Adipocyte (in vitro differentiated cells): ENCODE measurements around the gene RPS6KA2.
"Not testable (repeated sequence)": the region's sequence is repeated elsewhere in the genome, so short reads cannot be mapped to it uniquely, and the experiment has no call there.

ENCODE experiments used
- DNase-seq: peaks from one replicate; pipeline ENCODE4 v3.0.0-alpha.2; 2015; ENCODE audit warnings: low read depth
- H3K27me3 ChIP-seq: replicated peaks from 2 replicates; pipeline ENCODE4 v1.7.0; 2013; ENCODE audit warnings: mild to moderate bottlenecking, low read length, moderate library complexity; ENCODE audit not compliant: control insufficient read depth, insufficient read depth
- H3K36me3 ChIP-seq: 2 replicates; pipeline ENCODE4 v1.7.0; 2013; ENCODE audit warnings: low read length, mild to moderate bottlenecking, moderate library complexity; ENCODE audit not compliant: control insufficient read depth, insufficient read depth, severe bottlenecking
- H3K4me1 ChIP-seq: 2 replicates; pipeline ENCODE4 v1.7.0; 2013; ENCODE audit warnings: mild to moderate bottlenecking, low read length, moderate library complexity; ENCODE audit not compliant: control insufficient read depth, insufficient read depth
- H3K4me3 ChIP-seq: 2 replicates; pipeline ENCODE4 v1.7.0; 2013; ENCODE audit warnings: mild to moderate bottlenecking, low read length, moderate library complexity
- H3K9ac ChIP-seq: 2 replicates; pipeline ENCODE4 v1.7.0; 2013; ENCODE audit warnings: mild to moderate bottlenecking, low read length, moderate library complexity
- H3K9me3 ChIP-seq: 2 replicates; pipeline ENCODE4 v1.7.0; 2013; ENCODE audit warnings: mild to moderate bottlenecking, low read length, moderate library complexity; ENCODE audit not compliant: control insufficient read depth

The RPS6KA2 gene

DNA sequence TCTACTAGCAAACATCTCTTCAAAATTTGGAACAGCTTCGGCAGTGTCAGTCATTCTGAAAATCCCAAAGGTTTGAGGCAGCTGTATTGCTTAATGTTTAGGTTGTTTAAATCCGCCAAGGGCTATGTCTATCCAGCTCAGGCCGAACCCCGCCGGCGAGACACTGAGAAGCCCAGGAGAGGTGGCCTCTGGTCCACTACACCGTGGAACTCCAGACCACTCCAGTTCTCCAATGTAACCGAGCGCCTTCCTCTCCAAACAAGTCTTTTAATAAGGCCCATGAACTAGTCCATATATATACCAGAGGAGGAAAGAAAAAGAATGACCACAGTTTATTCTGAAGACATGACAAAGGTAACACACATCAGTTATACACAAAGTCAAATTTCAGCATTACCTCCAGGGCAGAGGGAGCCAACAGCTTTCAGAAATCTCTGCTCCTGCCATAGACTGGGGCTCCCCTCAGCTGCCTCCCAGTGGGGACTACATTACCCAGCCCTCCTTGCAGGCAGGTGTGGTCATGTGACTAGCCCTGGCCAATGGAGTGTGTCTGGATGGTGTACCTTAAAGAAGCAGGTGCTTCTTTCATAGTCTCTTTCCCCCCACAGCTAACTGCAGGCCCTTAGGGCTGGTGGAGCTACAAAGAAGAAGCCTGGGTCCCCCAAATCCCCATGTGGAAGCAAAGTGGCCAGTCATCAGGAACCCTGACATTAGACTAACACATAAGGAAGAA is 40.5 kb downstream of the RPS6KA2 start, which contains the start of gene RAMACL:
TSS of gene RAMACL (minus strand) at position 255 of the 733 bp plus-strand sequence. CDS start at position 54, 201 bp downstream.
- no peak within 1 kb of the TSS for H3K9ac ChIP-seq
- peaks cover 6% of the 10 kb centered on the region for H3K36me3 ChIP-seq
- DNase-seq: no peak

DNA sequence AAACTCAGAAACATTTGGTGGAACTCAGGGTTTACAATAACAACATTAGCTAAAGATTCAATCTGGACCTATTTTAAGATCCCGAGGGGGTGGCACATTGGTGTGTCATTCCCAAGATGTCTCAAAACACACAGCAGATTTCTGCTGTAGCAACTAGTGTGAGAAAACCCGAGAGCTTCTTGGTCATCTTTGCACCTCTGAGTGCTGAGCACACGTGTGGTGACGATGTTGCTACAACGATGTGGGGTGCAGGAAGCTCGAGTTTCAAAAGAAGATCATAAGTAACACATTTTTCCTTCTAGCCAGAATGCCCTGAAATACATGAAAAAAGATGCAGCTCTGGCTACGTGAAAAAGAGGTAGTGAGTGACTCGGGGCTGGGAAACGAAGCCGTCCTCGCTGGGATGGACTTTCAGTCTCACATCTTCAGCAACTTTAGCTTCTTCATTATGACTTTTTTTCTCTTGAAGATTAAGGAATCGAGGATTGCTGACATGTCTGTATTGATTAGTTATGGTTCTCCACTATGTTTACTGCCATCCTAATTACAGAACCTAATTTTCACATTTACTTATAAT is 42.1 kb downstream of the RPS6KA2 start:
- Histone ChIP-seq H3K4me3 (no peak overlapping the region), H3K4me1 (peaks cover 12% of the 10 kb centered on the region), H3K9ac (no peak overlapping the region), H3K9me3 (no peaks in the 10 kb centered on the region), H3K27me3 (no peaks in the 10 kb centered on the region), H3K36me3 (peaks cover 6% of the 10 kb centered on the region)
- no peak for DNase-seq

More for the DNA sequence above, 40.5 kb downstream of the RPS6KA2 start, which contains the start of gene RAMACL:
- Histone ChIP-seq H3K27me3 (no peaks in the 10 kb centered on the region), H3K4me3 (no peak within 1 kb of the TSS), H3K9me3 (no peaks in the 10 kb centered on the region), H3K4me1 (peaks cover 8% of the 10 kb centered on the region)

DNA sequence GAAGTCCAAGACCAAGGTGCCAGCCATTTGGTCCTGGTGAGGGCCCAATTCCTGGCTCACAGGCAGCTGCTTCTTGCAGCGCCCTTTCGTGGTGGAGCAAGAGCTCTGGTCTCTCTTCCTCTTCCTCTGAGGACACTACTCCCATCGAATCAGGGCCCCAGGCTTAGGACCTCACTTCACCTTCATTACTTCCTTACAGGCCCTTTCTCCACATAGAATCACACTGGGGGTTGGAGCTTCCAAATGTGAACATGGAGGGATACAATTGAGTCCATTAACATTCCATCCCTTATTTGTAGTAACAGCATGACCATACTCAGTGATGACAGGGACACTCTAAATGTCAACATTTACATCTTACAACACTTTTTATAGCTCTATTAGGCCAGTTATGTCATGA is 42.9 kb downstream of the RPS6KA2 start:
- H3K27me3 ChIP-seq: no peaks in the 10 kb centered on the region
- no peak for DNase-seq
- H3K9me3 ChIP-seq: no peaks in the 10 kb centered on the region
- H3K4me1 ChIP-seq: peaks cover 12% of the 10 kb centered on the region
- H3K4me3 ChIP-seq: no peak overlapping the region
- peaks cover 6% of the 10 kb centered on the region for H3K36me3 ChIP-seq
- no peak overlapping the region for H3K9ac ChIP-seq

DNA sequence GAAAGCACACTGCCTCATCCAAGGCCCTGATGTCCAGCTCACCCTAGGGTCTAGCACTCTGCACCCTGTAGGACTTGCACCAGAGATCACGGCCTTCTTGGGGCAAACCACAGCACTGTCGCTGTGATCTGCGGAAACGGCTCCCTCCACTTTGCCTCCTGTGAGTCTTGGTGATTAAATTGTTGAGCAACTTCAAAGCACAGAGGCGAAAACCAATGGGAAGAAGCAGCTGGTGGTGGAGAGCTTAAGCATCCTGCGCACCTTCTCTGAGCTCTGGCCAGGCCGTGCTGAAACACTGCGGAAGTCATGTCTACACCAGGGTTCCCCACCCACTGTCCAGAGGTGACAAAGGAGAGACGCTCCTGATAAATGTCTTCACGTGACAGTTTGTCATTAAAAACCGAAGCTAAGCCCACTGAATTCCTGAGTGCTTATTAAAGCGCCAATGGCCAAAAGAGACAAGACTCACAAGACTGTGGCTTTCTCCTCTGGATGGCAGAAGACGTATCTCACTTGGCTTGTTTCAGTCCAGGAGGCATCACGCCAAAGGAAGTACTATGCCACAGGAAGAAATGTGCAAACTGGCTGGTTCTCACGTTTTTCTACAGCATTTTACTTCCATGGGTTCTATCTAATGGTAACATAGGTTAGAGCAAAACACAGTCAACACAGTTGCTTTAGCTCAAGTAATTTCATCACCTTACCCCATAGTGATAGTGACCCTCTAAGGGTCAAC is 43.7 kb downstream of the RPS6KA2 start:
- no peak for DNase-seq
- H3K27me3 ChIP-seq: no peaks in the 10 kb centered on the region
- H3K4me1 ChIP-seq: peaks cover 8% of the 10 kb centered on the region
- peaks cover 8% of the 10 kb centered on the region for H3K36me3 ChIP-seq
- H3K4me3 ChIP-seq: no peak overlapping the region
- no peak overlapping the region for H3K9ac ChIP-seq
- H3K9me3 ChIP-seq: no peaks in the 10 kb centered on the region

DNA sequence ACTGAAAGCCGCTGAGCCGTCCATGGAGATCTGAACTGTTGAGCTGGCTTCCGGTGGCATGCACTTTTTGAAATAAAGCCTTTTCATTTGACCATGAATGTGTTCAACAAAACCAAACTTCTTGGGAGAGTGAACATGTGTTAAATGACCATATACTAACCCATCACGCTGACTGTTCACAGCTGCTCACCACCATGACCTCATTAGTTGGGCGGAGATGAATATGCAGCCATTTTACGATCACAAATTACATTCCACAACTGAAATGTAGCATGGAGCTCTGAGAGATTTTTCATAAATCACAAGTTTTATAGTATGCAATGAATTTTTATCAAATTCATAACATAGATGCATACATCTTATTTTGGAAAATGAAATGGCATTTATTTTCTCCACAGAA is 44.8 kb downstream of the RPS6KA2 start:
- no peaks in the 10 kb centered on the region for H3K27me3 ChIP-seq
- H3K36me3 ChIP-seq: peaks cover 8% of the 10 kb centered on the region
- H3K4me3 ChIP-seq: no peak overlapping the region
- DNase-seq: no peak
- peaks cover 8% of the 10 kb centered on the region for H3K4me1 ChIP-seq
- no peaks in the 10 kb centered on the region for H3K9me3 ChIP-seq
- no peak overlapping the region for H3K9ac ChIP-seq

DNA sequence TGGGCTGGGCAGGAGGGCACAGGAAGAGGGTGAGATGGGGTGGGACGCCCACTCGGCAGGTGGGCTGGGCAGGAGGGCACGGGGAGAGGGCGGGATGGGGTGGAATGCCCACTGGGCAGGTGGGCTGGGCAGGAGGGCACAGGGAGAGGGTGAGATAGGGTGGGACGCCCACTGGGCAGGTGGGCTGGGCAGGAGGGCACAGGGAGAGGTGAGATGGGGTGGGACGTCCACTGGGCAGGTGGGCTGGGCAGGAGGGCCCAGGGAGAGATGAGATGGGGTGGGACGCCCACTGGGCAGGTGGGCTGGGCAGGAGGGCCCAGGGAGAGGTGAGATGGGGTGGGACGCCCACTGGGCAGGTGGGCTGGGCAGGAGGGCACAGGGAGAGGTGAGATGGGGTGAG is 45.2 kb downstream of the RPS6KA2 start:
- H3K4me1 ChIP-seq, H3K9ac ChIP-seq, H3K36me3 ChIP-seq, H3K9me3 ChIP-seq, H3K4me3 ChIP-seq, H3K27me3 ChIP-seq, DNase-seq: not testable (repeated sequence)

DNA sequence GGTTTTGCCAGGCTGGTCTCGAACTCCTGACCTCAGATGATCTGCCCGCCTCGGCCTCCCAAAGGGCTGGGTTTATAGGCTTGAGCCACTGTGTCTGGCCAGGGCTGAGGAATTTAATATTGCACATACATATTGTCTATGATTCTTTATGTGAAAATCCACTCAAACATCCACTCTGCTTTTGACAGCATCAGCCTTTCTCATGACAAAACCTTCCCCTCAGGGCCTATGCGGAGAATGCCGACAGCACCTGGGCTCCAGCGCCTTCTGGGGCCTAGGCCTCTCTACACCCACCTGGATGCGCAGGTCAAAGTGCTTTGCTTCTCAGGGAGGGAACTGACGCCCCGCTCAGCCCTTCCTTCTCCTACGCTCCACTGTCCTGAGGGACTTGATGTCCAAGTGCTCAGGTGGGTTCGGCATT is 46.0 kb downstream of the RPS6KA2 start:
- DNase-seq: no peak
- peaks cover 8% of the 10 kb centered on the region for H3K4me1 ChIP-seq
- no peaks in the 10 kb centered on the region for H3K9me3 ChIP-seq
- no peak overlapping the region for H3K4me3 ChIP-seq
- no peak overlapping the region for H3K9ac ChIP-seq
- peaks cover 7% of the 10 kb centered on the region for H3K36me3 ChIP-seq
- H3K27me3 ChIP-seq: no peaks in the 10 kb centered on the region

DNA sequence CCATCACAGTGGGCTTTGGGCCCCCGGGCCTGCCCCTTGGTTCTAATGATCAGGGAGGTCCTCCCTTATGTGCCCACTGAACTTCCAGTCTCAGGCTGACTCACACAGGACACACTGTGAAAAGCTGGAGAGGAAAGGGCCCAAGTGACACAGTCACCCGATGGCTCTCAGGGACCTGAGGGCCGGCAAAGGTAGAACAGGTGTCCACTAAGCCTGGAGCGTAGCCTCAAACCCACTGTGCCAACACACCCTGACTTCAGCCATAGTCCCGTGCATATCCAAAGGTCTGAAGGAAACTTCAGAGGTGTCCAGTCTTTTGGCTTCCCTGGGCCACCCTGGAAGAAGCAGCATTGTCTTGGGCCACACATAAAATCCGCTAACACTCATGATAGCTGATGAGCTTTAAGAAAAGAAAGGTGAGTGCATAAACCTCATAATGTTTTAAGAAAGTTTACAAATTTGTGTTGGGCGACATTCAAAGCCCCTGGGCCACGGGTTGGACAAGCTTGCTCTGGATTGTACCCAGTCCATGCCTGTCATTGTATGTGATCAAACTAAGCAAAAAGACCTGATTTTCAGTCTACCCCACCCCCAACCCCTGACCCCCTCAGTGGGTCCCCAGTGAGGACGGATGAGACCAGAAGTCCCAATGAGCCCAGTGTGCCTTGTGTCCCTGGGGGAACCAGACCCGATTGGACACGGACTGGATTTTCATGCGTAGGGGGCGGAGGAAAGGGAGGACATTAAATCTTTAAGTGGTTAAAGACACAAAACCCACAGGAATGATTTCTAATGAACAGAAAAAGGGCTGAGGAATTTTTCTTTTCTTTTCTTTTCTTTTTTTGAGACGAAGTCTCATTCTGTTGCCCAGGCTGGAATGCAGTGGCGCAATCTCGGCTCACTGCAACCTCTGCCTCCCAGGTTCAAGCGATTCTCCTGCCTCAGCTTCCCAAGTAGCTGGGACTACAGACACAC is 46.7 kb downstream of the RPS6KA2 start:
- H3K4me1 ChIP-seq: peaks cover 8% of the 10 kb centered on the region

DNA sequence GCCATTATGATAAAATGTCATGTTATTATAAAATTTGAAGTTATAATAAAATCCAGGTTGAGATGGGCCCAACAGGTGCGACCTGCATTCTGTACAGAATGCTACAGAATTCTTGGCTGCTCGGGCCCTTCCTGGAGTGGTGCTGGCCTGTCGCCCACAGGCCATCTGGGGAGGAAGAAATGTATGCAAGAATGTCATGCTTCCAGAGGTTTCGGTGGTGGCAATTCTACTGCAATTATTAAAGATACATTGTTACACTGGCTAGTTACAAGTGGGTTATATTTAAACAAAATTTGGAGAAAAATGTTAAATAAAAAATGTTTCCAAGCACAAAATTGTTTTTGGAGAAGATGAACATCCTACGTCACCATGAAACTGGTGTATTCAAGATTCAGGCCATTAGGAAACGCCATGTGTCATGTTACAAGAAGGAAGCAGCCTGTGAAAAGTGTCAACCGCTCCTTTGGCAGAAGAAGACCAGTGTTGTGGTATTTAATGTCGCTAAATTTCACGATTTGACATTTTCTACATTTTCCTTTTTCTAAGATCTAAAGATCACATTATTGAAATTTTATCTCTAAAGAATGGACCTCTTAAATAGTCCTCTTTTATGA is 47.7 kb downstream of the RPS6KA2 start:
- Histone ChIP-seq H3K4me1 (peaks cover 4% of the 10 kb centered on the region), H3K27me3 (no peaks in the 10 kb centered on the region), H3K36me3 (peaks cover 7% of the 10 kb centered on the region), H3K9me3 (no peaks in the 10 kb centered on the region), H3K9ac (no peak overlapping the region), H3K4me3 (no peak overlapping the region)
- no peak for DNase-seq

More for the DNA sequence above, 46.7 kb downstream of the RPS6KA2 start:
- DNase-seq: no peak
- Histone ChIP-seq H3K9me3 (no peaks in the 10 kb centered on the region), H3K27me3 (no peaks in the 10 kb centered on the region), H3K36me3 (peaks cover 7% of the 10 kb centered on the region), H3K4me3 (no peak overlapping the region), H3K9ac (no peak overlapping the region)

DNA sequence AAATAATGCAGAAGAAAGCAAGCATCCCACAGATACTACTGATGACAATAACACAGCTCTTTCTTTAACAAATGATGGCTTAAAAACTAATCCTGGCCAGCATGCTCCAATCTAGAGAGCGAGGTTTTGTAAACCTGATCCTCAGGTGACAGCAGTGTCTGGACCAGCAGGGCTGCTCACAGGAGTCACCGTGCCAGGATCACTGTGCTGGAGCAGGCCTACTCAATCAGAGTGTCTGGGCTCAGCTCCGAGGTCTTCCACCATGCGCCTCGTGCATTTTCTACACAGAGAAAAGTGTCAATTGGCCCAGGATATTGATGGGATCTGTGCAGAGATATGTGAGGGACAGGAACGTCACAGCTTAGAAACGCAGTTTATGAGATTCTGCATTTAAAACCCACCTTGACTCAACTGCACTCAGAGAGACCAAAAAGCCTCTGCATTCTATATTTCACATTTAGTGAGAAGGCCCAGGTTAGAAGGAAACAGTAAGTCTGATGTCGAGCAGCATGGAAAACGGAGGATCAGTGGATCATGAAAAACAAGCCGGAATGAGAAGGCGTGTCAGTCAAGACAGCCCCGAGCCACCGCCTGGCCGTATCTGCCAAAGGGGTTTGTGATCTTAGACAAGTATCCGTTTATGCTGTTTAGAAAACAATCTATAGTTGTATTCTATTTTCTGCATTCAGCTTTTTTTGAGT is 48.4 kb downstream of the RPS6KA2 start:
- no peak overlapping the region for H3K9ac ChIP-seq
- H3K9me3 ChIP-seq: no peaks in the 10 kb centered on the region
- no peaks in the 10 kb centered on the region for H3K27me3 ChIP-seq
- peaks cover 4% of the 10 kb centered on the region for H3K4me1 ChIP-seq
- no peak overlapping the region for H3K4me3 ChIP-seq
- H3K36me3 ChIP-seq: peaks cover 7% of the 10 kb centered on the region
- no peak for DNase-seq
